K562 treated with DMSO at 1 percent for 12 hours (cell line): ENCODE measurements around the gene CAND2. TPM values are rescaled to one million over a fixed set of nuclear protein-coding genes. Genes with fewer than 3 reads are reported as not detected.

Experiments
- total RNA-seq: library from RNA; unstranded; fragments of 300-600 nt; gene quantifications from 2 replicates; pipeline ENCODE4 v1.2.3, GENCODE V29; 2022; ENCODE audit not compliant: insufficient read depth

Gene CAND2
- 6.5 and 10.8 TPM in 2 replicates for total RNA-seq

DNA sequence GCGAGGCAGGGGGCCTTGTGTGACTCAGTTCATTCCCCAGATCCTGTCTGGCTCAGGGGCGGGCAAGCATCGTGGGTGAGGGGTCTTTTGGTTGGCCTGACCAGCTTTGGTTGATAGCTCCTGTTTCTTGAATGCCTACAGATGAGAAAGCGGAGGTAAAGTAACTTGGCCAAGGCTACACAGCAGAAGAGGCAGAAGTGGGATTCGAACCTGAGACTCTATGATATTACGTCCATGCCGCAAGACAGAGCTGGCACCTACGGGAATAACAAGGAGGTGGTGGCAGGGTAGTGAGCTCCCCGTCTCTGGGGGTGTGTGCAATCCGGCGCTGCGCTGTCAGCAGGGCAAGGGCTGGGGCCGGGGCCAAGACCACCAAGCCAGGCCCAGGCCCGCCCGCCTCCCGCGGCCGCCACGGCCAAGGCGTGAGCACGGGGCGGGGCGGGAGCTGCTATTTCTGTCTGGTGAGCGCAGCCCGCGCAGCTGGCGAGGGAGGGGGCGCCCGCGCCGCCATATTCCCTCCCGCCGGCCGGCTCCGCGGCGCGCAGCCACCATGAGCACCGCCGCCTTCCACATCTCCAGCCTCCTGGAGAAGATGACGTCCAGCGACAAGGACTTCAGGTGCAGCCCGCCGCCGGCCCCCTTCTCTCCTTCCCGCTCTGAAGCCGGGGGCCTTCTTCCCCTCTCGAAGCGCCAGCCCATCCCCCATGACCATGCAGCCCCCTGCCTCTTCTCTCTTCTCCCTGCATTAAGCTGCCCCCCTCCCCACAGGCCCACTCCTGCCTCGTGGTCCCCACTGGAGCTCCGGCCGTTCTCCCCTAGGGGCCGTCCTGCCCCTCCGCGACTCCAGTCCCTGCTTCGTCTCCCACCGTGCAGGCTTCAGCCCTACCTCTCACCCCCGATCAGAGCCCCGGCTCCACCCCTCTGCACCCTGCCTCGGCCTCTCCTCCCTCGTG is at the start of gene CAND2:
CAND2 (plus strand) TSS at position 510 of the 953 bp plus-strand sequence; CDS start at position 551, 41 bp downstream.

DNA sequence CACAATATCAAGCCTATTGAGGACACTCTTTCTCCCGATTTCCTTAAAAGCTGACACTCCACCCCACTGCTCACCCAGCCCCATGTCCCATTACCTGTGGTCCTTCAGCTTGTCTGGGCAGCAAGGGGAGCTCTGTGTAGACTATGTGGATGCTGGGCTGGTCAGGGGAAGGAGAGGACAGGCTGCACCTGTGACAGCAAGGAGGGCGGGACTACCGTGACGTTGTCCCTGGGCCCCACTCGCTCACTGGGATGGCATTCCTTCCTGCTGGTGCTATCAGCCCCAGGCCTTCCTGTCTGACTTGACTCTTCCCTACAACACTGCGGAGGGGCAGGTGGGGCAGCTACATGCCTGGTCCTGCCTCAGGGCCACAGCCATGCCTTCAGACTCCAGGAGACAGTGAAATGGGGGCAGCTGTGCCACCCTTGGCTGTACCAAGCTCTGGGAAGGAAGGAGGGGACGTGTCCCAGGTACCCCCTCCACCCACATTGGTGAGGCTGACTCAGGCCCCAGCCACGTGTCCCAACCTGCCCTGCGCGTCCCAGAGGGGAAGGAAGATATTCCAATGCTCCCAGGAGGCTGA is 37.3 kb upstream of the CAND2 start, which contains the start of gene TMEM40:
TMEM40 (minus strand) TSS at position 163 of the 583 bp plus-strand sequence. CDS start 9,427 bp downstream, outside the sequence.

DNA sequence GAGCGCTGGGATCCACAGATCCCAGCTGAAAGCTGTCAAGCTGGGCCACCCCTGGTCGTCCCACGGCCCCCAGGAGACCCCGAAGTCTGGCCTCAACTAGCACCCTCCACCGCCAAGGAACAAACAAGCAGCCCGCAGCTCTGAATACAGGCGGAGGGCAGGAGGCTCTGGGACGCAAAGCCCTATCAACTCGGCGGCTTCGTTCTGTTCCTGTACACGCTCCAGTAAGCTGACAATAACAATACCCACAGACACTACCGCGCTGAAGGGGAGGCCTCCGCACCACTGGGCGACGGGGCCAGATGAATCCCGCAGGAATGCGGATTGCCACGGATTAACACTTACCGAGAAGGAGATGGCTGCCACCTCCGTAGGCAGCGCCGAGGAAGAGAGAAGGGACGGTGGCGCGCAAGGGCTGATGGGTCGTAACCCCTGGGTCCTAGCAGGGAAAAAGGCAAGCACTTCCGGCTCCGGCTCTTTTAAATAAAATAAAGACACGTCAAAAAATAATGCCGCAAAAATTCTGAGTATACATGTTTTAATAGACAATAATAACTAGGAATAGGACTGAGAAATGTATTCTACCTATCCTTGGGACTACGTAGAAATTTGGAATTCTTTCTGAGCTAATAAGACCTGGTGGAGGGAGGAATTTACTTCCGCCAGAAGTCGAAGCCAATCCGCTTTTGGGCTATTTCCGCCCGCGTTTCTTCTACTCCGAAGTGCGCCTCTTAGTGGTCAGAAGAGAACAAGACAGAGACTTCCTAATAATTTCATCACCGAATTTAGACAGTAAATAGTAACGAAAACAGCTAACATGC is 44.9 kb downstream of the CAND2 start, which contains the start of gene RPL32:
RPL32 (minus strand) TSS at position 417 of the 821 bp plus-strand sequence. CDS start 1,328 bp downstream, outside the sequence.

Other genes with a start within 250 kb of the CAND2 start
- gene MKRN2, start 239.6 kb upstream of the CAND2 start, total RNA-seq = 18.2 and 41.1 TPM in 2 replicates
- 37.2 and 93.2 TPM in 2 replicates for gene RAF1, start 132.6 kb upstream of the CAND2 start, total RNA-seq
- 0.68 TPM in 1 of 2 replicates, not detected in the other for gene TMEM40, start 37.4 kb upstream of the CAND2 start, total RNA-seq
- gene RPL32, start 44.9 kb downstream of the CAND2 start, total RNA-seq = 1,822 and 3,094 TPM in 2 replicates